Fibroblast of lung (primary cell): ENCODE data around the gene CHML. TPM values are rescaled to one million over a fixed set of nuclear protein-coding genes. Genes with fewer than 3 reads are reported as not detected.

Source experiments
- DNase-seq, 2 donors: peaks; one replicate each; pipeline versions ENCODE4 v3.0.0 to v3.0.0-alpha.2; 2010; ENCODE audit warnings: low read depth in 2 of 2
- H2AFZ ChIP-seq: 2 replicates; pipeline ENCODE4 v1.5.1; 2012; ENCODE audit warnings: low read length, control low read depth, inconsistent platforms
- H3K27ac ChIP-seq: 2 replicates; pipeline ENCODE4 v1.5.1; 2011; ENCODE audit warnings: low read length, control low read depth; ENCODE audit not compliant: insufficient read depth
- H3K27me3 ChIP-seq: 2 replicates; pipeline ENCODE4 v1.5.1; 2011; ENCODE audit warnings: mild to moderate bottlenecking, low read length; ENCODE audit not compliant: control insufficient read depth, insufficient read depth
- H3K36me3 ChIP-seq: 2 replicates; pipeline ENCODE4 v1.5.1; 2011; ENCODE audit warnings: low read length; ENCODE audit not compliant: control insufficient read depth, insufficient read depth
- H3K4me1 ChIP-seq: 2 replicates; pipeline ENCODE4 v1.5.1; 2011; ENCODE audit warnings: low read length; ENCODE audit not compliant: control insufficient read depth, insufficient read depth; ENCODE audit errors: extremely low read depth
- H3K4me2 ChIP-seq: 2 replicates; pipeline ENCODE4 v1.5.1; 2011; ENCODE audit warnings: low read length, control low read depth; ENCODE audit not compliant: insufficient read depth; ENCODE audit errors: extremely low read depth
- H3K4me3 ChIP-seq, 4 experiments: fragments of 200-600 bp in 1 of 4; sonication (generic) in 1 of 4; replicated peaks in 1 of 4; 2 replicates each; pipeline ENCODE4 v1.5.1; 2011 to 2016; ENCODE audit warnings: low read length in 4 of 4, low read depth in 3 of 4, mild to moderate bottlenecking in 3 of 4, control low read depth in 2 of 4, inconsistent platforms in 1 of 4, mixed read lengths in 1 of 4; ENCODE audit not compliant: insufficient read depth in 1 of 4; ENCODE audit errors: control extremely low read depth in 1 of 4
- H3K79me2 ChIP-seq: 2 replicates; pipeline ENCODE4 v1.5.1; 2012; ENCODE audit warnings: mild to moderate bottlenecking, low read length, inconsistent platforms; ENCODE audit not compliant: control insufficient read depth, insufficient read depth
- H3K9ac ChIP-seq: 2 replicates; pipeline ENCODE4 v1.5.1; 2011; ENCODE audit warnings: mild to moderate bottlenecking, low read length, control low read depth; ENCODE audit not compliant: insufficient read depth
- H3K9me3 ChIP-seq: 2 replicates; pipeline ENCODE4 v1.5.1; 2012; ENCODE audit warnings: low read depth, low read length; ENCODE audit not compliant: control insufficient read depth, insufficient read depth
- H4K20me1 ChIP-seq: 2 replicates; pipeline ENCODE4 v1.5.1; 2011; ENCODE audit warnings: low read length; ENCODE audit not compliant: control insufficient read depth, insufficient read depth; ENCODE audit errors: extremely low read depth
- EZH2 ChIP-seq: IDR thresholded peaks from 2 replicates; pipeline ENCODE4 v1.5.1; 2012; ENCODE audit warnings: low read length, control low read depth, mild to moderate bottlenecking; ENCODE audit errors: missing control alignments
- polyA plus RNA-seq, 2 donors: library from polyadenylated mRNA; depleted of rRNA in 1 of 2; stranded (reverse) in 1 of 2; unstranded in 1 of 2; fragments of >200 nt; gene quantifications; 2 replicates each; pipeline ENCODE4 v1.2.1, GENCODE V29; 2011 to 2012; ENCODE audit warnings: missing spikeins in 1 of 2
- total RNA-seq: library from RNA; depleted of rRNA; stranded (reverse); fragments of >200 nt; gene quantifications from 2 replicates; pipeline ENCODE4 v1.2.1, GENCODE V29; 2014
- TF ChIP-seq, protein P1 (sequence below), 2 donors: IDR thresholded peaks in 1 of 2; conservative IDR thresholded peaks in 1 of 2; 1 replicate in 1 of 2; 2 replicates in 1 of 2; pipeline ENCODE4 v1.5.1; 2011 to 2012; ENCODE audit warnings: low read length in 2 of 2, control low read depth in 1 of 2, inconsistent platforms in 1 of 2, low read depth in 1 of 2, mild to moderate bottlenecking in 1 of 2

CHML gene
- total and polyA plus RNA-seq, 2 donors (not counting 1 experiment from before 2014, with no cell fraction given): 11.4 to 16.1 TPM

DNA sequence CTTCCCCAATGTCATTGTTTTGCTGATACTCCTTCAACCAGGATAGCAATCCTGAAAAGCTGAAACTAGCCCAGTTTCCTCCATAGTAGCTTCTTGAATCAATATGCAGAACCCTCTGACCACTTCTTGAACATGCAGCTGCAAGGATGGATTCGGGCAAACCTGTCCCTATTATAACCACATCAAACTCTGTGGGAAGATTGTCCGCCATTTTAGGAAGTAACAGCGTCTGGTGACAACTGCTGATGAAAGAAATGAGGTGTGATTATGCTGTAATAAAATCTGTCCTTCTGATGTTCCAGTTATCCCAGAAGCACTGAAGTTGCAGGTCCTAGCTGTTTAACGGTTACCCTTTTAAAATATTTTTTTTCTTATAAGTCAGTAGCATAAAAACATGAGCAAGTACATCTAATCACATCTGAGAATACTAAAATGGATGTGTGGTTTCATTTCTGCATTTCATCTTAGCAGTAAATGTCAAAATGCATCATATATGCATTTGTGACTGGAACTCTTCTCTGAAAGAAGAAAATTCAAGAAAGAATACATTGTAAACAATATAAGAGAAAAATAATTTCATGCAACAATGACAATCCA lies 4.5 kb downstream of the CHML start:
- H3K27me3 ChIP-seq: no peaks in the 10 kb centered on the region
- no peak overlapping the region for H3K4me3 ChIP-seq
- H3K9ac ChIP-seq: no peak overlapping the region
- no peaks in the 10 kb centered on the region for H3K9me3 ChIP-seq
- H4K20me1 ChIP-seq: no peaks in the 10 kb centered on the region
- DNase-seq: no peak
- peaks cover 8% of the 10 kb centered on the region for H3K36me3 ChIP-seq
- no peak overlapping the region for H2AFZ ChIP-seq
- TF ChIP-seq EZH2: no peak
- TF ChIP-seq, protein P1, sequence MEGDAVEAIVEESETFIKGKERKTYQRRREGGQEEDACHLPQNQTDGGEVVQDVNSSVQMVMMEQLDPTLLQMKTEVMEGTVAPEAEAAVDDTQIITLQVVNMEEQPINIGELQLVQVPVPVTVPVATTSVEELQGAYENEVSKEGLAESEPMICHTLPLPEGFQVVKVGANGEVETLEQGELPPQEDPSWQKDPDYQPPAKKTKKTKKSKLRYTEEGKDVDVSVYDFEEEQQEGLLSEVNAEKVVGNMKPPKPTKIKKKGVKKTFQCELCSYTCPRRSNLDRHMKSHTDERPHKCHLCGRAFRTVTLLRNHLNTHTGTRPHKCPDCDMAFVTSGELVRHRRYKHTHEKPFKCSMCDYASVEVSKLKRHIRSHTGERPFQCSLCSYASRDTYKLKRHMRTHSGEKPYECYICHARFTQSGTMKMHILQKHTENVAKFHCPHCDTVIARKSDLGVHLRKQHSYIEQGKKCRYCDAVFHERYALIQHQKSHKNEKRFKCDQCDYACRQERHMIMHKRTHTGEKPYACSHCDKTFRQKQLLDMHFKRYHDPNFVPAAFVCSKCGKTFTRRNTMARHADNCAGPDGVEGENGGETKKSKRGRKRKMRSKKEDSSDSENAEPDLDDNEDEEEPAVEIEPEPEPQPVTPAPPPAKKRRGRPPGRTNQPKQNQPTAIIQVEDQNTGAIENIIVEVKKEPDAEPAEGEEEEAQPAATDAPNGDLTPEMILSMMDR (conservative IDR thresholded peaks at IDR 0.05 in 1 of 2, IDR thresholded peaks at IDR 0.05 in 1 of 2; ENCODE audit: low read depth in 1 of 2, low read length in 2 of 2): no peak
- H3K27ac ChIP-seq: no peak overlapping the region
- H3K4me1 ChIP-seq: peaks cover 3% of the 10 kb centered on the region
- H3K79me2 ChIP-seq: peaks cover 19% of the 10 kb centered on the region
- H3K4me2 ChIP-seq: no peak overlapping the region

DNA sequence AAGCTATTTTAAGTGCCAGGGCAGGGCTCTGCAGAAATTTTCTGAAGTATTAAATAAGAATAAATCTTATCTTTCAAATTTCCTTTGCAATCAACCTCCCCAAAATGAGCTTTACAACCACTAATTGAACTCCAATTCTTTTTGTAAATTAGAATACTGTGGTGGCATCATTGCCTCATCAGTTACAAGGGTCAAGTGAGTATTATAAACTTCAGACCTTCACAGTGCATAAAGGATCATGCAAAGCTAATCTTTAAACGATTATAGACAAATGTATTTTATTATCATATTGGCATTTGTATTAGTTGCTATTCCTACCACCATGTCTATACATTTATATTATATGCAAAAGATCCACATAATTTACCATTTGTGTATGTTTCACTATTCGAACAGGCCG lies 7.2 kb downstream of the CHML start:
- Histone ChIP-seq H3K27ac (no peak overlapping the region), H3K9me3 (no peaks in the 10 kb centered on the region), H3K79me2 (peaks cover 9% of the 10 kb centered on the region), H4K20me1 (no peaks in the 10 kb centered on the region), H3K4me2 (no peak overlapping the region), H3K4me1 (peaks cover 3% of the 10 kb centered on the region), H3K9ac (no peak overlapping the region), H3K4me3 (no peak overlapping the region), H2AFZ (no peak overlapping the region), H3K27me3 (no peaks in the 10 kb centered on the region), H3K36me3 (peaks cover 8% of the 10 kb centered on the region)
- TF ChIP-seq, protein P1 (conservative IDR thresholded peaks at IDR 0.05 in 1 of 2, IDR thresholded peaks at IDR 0.05 in 1 of 2; ENCODE audit: low read depth in 1 of 2, low read length in 2 of 2): no peak
- no peak for TF ChIP-seq EZH2
- no peak for DNase-seq

DNA sequence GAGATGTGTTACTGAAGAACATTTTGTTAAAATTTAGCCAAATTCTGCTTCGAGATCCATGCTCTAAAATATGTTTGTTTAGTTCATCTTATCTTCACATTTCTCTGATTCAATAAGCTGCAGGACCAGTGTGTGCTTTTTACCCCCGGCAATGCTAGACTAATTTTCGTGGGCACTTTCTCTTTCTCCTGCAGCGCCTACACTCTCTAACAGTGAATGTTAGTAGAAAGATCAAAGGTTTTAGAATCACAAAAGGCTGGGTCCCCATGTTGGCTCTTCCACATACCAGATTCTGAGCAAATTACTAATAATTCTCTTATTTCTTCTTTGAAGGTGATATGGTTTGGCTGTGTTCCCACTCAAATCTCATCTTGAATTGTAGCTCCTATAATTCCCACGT lies 8.5 kb downstream of the CHML start:
- Histone ChIP-seq H3K4me1 (no peaks in the 10 kb centered on the region), H3K27ac (no peak overlapping the region), H3K27me3 (no peaks in the 10 kb centered on the region), H3K9me3 (no peaks in the 10 kb centered on the region), H2AFZ (no peak overlapping the region), H4K20me1 (no peaks in the 10 kb centered on the region), H3K4me3 (no peak overlapping the region), H3K9ac (no peak overlapping the region), H3K4me2 (no peak overlapping the region), H3K79me2 (peaks cover 3% of the 10 kb centered on the region), H3K36me3 (peaks cover 8% of the 10 kb centered on the region)
- TF ChIP-seq EZH2: no peak
- TF ChIP-seq, protein P1 (conservative IDR thresholded peaks at IDR 0.05 in 1 of 2, IDR thresholded peaks at IDR 0.05 in 1 of 2; ENCODE audit: low read depth in 1 of 2, low read length in 2 of 2): no peak
- DNase-seq: no peak
